Inferior parietal cortex (tissue), 1 donor: ENCODE data around the gene SNX9.
"Not testable (repeated sequence)": the region's sequence is repeated elsewhere in the genome, so short reads cannot be mapped to it uniquely, and the experiment has no call there.

Source experiments
- DNase-seq: peaks from one replicate; pipeline ENCODE4 v3.0.0-alpha.2; 2016; ENCODE audit errors: extremely low spot score

Gene SNX9

DNA sequence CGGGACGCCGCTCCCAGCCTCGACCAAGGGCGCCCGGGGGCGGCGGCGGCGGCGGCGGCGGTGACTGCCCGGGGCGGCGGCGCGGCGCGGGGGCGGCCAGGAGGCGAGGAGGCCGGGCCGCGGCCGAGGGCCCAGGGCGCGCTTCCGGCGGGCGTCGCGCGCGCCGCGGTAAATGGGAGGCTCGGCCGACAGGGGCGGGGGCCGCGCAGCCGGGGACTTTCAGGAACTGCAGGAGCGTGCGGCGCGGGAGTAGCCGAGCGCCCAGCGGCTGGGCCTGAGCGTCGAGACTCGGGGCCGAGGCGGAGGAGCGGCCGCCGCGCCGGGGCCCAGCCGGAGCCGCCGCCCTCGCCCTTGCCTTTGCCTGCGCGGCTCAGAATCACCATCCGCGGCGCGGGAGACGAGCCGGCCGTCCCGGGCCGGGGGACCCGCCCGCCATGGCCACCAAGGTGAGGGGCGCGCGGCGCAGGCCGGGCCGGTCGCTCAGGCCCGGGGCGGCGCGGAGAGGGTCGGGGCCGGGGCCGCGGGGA, at the start of gene SNX9:
TSS of gene SNX9 (plus strand) at position 246 of the 527 bp plus-strand sequence. CDS start at position 435, 189 bp downstream.
- no peak for DNase-seq

DNA sequence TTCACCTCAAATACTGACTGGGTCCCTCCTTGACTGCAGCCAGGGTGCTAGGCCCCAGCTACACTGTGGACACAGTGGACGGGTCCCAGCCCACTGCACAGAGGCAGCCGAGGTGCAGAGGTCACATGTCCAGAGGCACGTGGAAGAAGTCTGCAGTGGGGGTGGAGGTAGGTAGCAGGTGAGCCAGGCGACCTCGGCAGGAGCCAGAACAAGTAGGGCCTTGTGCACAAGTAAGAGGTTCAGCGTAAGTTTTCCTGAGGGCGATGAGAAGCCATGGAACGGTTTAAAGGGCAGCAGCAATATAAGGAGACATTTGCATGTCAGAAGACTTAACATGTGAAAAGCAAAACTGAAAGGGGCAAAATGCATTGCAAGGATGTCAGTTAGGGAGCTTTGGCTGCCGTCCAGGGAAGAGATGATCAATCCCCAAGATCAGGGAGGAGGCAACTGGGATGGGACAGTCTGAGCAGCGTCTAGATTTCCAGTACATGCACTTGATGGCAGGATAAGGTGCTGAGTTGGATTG, 49.7 kb upstream of the SNX9 start:
- no peak for DNase-seq

GRCh38 chr6:157774153-157775135, 48.6 kb upstream of the SNX9 start:
- DNase-seq: no peak

DNA sequence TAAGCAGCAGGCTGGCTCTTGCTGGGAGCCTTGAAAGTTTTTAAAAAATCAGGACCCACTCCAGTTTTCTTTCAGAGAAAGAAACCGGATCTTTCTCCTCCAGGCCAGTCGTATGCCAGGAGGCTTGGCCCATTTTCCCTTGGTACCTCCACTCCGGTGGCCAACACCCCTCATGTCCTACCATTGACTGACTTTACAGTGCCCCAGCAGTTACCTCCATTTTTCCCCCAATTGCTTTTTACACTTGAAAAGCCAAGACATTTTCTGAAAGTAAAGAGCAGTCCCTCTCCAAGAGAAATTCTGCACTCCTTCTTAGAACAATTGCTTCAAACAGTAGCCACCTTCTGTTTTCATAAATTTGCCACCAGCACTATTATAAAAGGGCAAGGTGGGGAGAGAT, 47.7 kb upstream of the SNX9 start:
- DNase-seq: no peak

DNA sequence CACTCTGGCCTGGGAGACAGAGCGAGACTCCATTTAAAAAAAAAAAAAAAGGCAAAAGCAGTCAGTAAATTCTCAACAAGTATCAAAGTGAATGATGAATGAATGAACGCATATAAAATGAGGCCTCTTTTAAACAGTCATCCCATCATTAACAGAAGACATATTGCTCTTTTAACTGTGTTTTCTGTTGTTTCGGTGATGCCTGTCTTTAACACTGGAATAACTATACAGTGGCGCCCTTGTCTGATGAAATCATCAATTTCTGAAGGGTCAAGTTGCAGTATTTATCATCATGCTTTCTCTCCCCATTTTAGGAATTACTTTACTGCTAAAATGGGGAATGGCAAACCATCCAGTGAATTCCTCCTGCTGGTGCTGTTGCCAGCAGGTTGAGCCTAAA, 45.7 kb upstream of the SNX9 start:
- DNase-seq: no peak

GRCh38 chr6:157778719-157779118, 44.3 kb upstream of the SNX9 start:
- no peak for DNase-seq

DNA sequence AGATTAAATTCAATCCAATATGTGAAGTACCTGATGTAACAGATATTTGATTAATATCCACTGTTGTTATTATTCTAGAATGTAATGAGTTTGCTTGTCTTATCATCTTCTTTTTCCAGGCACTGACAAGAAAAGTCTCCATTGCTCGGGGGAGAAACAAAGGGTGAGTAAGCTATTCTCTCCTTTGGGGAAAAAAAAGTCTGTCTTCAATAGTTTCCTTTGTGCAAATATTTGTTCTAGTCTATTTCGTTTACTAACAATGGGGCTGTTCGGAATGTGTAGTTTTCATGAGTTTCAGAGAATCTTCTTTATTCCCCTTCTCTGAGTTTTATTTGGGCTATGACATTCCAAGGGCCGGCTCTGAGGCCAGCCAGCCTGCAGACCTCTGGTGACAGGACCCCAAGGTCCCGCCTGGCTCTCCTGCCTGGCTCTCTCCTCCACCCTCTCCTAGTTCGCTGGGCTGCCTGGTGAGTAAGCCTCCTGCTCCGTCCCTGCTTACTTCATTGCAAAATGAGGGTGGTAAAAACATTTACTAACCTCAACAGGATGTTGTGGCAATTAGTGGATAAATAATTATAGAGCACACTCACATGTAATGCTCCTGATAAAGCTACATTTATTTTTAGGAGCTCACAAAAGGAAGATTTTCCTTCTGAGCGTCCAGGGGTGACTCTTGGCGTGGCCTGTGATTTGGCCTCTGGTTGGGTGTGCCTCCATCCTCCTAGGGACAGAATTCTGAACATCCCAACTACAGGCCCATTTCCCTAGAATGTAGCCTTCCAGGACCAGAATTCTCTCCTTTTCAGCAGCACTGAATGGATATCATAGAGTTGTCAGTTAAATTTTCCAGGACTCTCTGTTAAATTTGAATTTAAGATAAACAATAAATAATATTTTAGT, 43.1 kb upstream of the SNX9 start:
- DNase-seq: no peak

GRCh38 chr6:157785636-157786035, 37.4 kb upstream of the SNX9 start:
- DNase-seq: no peak

DNA sequence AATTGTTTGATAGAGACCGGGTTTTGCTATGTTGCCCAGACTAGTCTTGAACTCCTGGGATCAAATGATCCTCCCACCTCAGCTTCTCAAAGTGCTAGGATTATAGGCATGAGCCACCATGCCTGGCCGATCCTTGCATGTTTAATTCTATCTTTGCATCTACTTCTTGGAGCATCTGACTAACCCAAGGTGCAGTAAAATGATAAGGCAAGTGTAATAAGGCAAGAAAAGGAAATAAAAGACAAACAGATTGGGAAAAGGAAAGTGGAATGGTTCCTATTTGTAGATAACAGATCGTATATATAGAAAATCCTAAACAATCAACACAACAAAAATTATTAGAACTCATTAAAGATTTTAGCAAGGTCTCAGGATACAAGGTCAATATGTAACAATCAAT, 36.8 kb upstream of the SNX9 start:
- DNase-seq: no peak

- no peak for DNase-seq
Observed at GRCh38 chr6:157787080-157787479, 36.0 kb upstream of the SNX9 start.

DNA sequence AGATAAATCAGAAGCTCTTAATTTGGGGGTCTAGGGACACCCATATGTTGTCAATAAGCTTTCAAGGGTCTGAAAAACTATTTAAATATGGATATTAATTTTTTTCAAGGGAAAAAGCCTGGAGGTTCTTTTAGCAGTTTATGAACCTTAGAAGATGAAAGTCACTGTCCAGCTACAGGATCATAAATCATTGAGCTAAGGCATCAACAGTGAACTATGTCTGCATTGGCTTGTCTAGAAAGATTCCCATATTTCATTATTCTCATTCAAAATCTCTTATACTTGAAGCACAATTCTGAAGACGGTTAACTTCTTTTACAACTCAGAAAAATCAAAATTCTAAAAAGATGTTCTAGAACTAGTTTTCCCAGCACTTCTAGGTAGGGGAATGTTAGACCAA, 34.9 kb upstream of the SNX9 start:
- DNase-seq: no peak

- no peak for DNase-seq
Observed at GRCh38 chr6:157789297-157789696, 33.7 kb upstream of the SNX9 start.

GRCh38 chr6:157789861-157790260, 33.2 kb upstream of the SNX9 start:
- DNase-seq: no peak

GRCh38 chr6:157790548-157791160, 32.4 kb upstream of the SNX9 start:
- DNase-seq: no peak

- DNase-seq: no peak
Observed at GRCh38 chr6:157791450-157791849, 31.6 kb upstream of the SNX9 start.

DNA sequence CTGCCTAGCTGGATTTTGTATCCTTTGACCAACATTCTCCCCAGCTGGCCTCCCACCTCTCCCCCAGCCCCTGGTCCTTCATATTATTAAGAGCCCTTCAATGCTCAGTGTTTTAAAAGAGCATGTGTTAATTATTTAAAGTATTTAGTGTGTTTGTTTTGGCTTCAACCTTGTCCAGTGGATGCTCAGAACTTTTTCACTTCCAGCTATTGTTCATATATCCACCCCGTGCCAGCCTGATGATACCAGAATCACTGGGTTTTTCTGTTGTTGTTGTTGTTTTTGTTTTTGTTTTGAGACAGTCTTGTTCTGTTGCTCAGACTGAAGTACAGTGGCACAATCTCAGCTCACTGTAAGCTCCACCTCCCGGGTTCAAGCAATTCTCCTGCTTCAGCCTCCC, 30.4 kb upstream of the SNX9 start:
- no peak for DNase-seq

DNA sequence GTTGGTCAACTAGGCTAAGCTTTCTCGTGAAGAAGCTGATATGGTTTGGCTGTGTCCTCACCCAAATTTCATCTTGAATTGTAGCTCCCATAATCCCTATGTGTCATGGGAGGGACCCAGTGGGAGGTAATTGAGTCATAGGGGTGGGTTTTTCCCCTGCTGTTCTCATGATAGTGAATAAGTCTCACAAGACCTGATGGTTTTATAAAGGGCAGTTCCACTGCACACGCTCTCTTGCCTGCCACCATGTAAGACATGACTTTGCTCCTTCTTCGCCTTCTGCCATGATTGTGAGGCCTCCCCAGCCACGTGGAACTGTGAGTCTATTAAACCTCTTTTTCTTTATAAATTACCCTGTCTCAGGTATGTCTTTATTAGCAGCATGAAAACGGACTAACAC, 29.0 kb upstream of the SNX9 start:
- not testable (repeated sequence) for DNase-seq

DNA sequence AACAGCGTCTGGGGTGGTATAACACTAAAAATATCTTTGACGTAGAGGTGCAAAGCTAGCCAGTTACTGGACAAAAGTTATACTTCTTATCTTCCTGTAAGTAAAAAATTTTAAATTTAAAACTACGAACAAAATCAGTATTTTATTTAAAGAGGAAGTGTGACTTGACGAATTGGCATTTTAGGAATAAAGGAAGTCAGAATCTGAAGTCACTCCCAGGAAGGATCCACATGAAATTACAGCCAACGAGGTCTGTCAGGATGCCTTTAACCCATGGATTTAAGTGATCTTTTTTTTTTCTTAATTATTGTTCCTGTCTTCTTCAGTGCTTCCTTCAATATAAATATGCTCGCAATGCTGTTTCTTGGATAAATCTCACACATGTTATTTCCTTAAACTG, 27.2 kb upstream of the SNX9 start:
- no peak for DNase-seq

DNA sequence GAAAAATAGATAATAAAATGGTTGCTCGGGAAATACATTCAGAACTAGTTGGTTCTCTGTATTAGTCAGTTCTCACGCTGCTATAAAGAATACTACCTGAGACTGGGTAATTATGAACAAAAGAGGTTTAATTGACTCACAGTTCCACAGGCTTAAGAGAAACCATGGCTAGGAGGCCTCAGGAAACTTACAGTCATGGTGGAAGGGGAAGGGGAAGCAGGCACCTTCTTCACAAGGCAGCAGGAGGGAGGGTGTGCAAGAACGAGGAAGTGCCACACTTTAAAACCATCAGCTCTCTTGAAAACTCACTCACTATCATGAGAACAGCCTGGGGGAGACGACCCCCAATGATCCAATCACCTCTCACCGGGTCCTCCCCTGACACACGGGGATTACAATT, 24.2 kb upstream of the SNX9 start:
- no peak for DNase-seq

DNA sequence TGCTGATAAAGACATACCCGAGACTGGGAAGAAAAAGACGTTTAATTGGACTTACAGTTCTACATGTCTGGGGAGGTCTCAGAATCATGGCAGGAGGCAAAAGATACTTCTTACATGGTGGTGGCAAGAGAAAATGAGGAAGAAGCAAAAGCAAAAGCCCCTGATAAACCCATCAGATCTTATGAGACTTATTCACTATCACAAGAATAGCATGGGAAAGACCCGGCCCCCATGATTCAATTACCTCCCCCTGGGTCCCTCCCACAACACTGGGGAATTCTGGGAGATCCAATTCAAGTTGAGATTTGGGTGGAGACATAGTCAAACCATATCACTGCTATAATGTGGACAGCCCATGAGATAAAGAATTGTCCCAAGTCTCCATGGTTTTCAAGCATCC, 23.5 kb upstream of the SNX9 start:
- DNase-seq: not testable (repeated sequence)

- DNase-seq: no peak
Observed at GRCh38 chr6:157800420-157801237, 22.4 kb upstream of the SNX9 start.
